Gastrocnemius medialis (tissue), 4 donors: ENCODE results near the gene CDKN2D. TPM values are rescaled to one million over a fixed set of nuclear protein-coding genes. Genes with fewer than 3 reads are reported as not detected.

Source experiments
- ATAC-seq, 2 donors: fragments of 150-250 bp; one replicate each; pipeline ENCODE4 v1.9.1; 2016
- DNase-seq, 2 donors: peaks; one replicate each; pipeline ENCODE4 v3.0.0-alpha.2; 2019
- H3K27ac ChIP-seq, 4 donors: fragments of 200-600 bp; sonication (generic); 1 replicate in 1 of 4; 2 replicates in 3 of 4; pipeline ENCODE4 v1.5.1; 2016 to 2018; ENCODE audit warnings: mild to moderate bottlenecking in 2 of 4, moderate library complexity in 1 of 4
- H3K27me3 ChIP-seq, 3 donors: fragments of 200-600 bp; sonication (generic) in 2 of 3; 1 replicate in 1 of 3; 2 replicates in 2 of 3; pipeline versions ENCODE4 v1.5.1 to v1.6.0; 2016 to 2019; ENCODE audit warnings: mild to moderate bottlenecking in 1 of 3, moderate library complexity in 1 of 3
- H3K36me3 ChIP-seq, 2 donors: fragments of 200-600 bp; sonication (generic) in 1 of 2; one replicate each; pipeline ENCODE4 v1.5.1; 2017 to 2018
- H3K4me1 ChIP-seq, 2 donors: fragments of 200-600 bp; sonication (generic) in 1 of 2; one replicate each; pipeline ENCODE4 v1.5.1; 2016 to 2017; ENCODE audit warnings: mild to moderate bottlenecking in 2 of 2
- H3K4me3 ChIP-seq, 4 donors: fragments of 200-600 bp; sonication (generic) in 3 of 4; 1 replicate in 1 of 4; 2 replicates in 3 of 4; pipeline ENCODE4 v1.5.1; 2016 to 2019; ENCODE audit warnings: mild to moderate bottlenecking in 2 of 4
- H3K9me3 ChIP-seq, 3 donors: fragments of 200-600 bp; sonication (generic) in 2 of 3; 1 replicate in 1 of 3; 2 replicates in 2 of 3; pipeline ENCODE4 v1.5.1; 2016 to 2019
- POLR2A ChIP-seq, 2 donors: fragments of 450-650 bp; IDR thresholded peaks; one replicate each; pipeline ENCODE4 v1.6.1; 2017; ENCODE audit warnings: antibody characterized with exemption in 2 of 2, mild to moderate bottlenecking in 2 of 2, moderate library complexity in 2 of 2
- in situ Hi-C, 4 donors: fragments of 200-750 bp; cut with MboI; loops; one replicate each; pipeline versions ENCODE4 v1.15.0 to v1.8.0; 2017; ENCODE audit warnings: low sequenced_read_pairs in 4 of 4
- intact Hi-C: fragments of 100-400 bp; cut with DNase I; formaldehyde crosslinking; loops from one replicate; pipeline ENCODE4 v1.15.1; 2023; ENCODE audit warnings: low total_unique reads
- total RNA-seq, 4 donors: library from RNA; depleted of rRNA; stranded (reverse); fragments of >200 nt; gene quantifications; one replicate each; pipeline versions ENCODE4 v1.1.0 to v1.2.3, GENCODE V29; 2016
- TF ChIP-seq, protein P1 (sequence below), 5 experiments: fragments of 450-650 bp in 3 of 5; fragments of 200-600 bp in 2 of 5; sonication (generic) in 2 of 5; IDR thresholded peaks in 4 of 5; conservative IDR thresholded peaks in 1 of 5; 1 replicate in 4 of 5; 2 replicates in 1 of 5; pipeline ENCODE4 v1.5.1; 2016 to 2019; ENCODE audit warnings: antibody characterized with exemption in 5 of 5, mild to moderate bottlenecking in 3 of 5, moderate library complexity in 3 of 5

The CDKN2D gene
- total RNA-seq, 4 donors from 2014 or later = 7.3 to 18.1 (median 13.4) TPM

DNA sequence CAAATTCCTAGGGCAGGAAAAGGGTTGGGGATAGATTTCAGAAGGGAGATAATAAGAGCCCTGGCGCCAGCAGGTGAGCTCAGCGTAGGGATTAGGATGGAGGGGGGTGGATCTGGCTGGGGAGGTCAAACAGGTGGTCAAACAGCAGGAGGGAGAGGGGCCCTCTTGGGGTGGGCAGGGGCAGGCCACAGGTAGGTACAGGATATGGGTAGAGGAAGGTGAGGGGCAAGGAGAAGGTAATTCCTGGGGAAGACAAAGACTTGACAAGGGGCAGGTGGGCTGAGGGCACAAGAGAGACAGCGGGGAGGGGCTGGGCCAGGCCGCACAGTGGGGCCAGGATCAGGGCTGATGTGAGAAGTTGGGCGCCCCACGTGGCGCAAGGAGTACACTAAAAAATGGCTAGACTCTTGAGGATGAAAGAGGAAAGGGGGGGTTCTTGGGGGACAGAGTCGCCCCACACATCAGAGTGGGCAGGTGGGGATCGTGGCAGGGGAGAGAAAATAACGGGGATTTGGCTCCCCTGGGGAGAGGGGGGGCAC lies 3.7 kb downstream of the CDKN2D start:
- Histone ChIP-seq H3K4me1 (peaks cover 34 to 35% of the 10 kb centered on the region in 2 donors), H3K4me3 (peak overlapping the region; percentile 68 to 94 (median 86)), H3K9me3 (no peaks in the 10 kb centered on the region), H3K36me3 (peaks cover 0 to 10% of the 10 kb centered on the region in 2 donors), H3K27me3 (no peaks in the 10 kb centered on the region), H3K27ac (peak overlapping the region; percentile 84 to 92 (median 92))
- DNase-seq = no peak
- intact Hi-C loops = loop anchor here (5.0 to 10.0 kb wide), 3 partner anchors 87 to 307 kb away; partner anchors contain the start of genes CARM1, ILF3 and TMED1
- TF ChIP-seq, protein P1, sequence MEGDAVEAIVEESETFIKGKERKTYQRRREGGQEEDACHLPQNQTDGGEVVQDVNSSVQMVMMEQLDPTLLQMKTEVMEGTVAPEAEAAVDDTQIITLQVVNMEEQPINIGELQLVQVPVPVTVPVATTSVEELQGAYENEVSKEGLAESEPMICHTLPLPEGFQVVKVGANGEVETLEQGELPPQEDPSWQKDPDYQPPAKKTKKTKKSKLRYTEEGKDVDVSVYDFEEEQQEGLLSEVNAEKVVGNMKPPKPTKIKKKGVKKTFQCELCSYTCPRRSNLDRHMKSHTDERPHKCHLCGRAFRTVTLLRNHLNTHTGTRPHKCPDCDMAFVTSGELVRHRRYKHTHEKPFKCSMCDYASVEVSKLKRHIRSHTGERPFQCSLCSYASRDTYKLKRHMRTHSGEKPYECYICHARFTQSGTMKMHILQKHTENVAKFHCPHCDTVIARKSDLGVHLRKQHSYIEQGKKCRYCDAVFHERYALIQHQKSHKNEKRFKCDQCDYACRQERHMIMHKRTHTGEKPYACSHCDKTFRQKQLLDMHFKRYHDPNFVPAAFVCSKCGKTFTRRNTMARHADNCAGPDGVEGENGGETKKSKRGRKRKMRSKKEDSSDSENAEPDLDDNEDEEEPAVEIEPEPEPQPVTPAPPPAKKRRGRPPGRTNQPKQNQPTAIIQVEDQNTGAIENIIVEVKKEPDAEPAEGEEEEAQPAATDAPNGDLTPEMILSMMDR (IDR thresholded peaks at IDR 0.05 in 4 of 5, conservative IDR thresholded peaks at IDR 0.05 in 1 of 5) = no peak
- no peak for TF ChIP-seq POLR2A (IDR thresholded peaks at IDR 0.05)
- in situ Hi-C loops = loop anchor here in 2 of 4 donors (10.0 to 25.0 kb wide), 2 partner anchors 60 to 153 kb away; partner anchors contain the start of genes CDC37 (in 1 of the 2), KEAP1 (in 1 of the 2) and PDE4A (in 1 of the 2)
- ATAC-seq = no peak

DNA sequence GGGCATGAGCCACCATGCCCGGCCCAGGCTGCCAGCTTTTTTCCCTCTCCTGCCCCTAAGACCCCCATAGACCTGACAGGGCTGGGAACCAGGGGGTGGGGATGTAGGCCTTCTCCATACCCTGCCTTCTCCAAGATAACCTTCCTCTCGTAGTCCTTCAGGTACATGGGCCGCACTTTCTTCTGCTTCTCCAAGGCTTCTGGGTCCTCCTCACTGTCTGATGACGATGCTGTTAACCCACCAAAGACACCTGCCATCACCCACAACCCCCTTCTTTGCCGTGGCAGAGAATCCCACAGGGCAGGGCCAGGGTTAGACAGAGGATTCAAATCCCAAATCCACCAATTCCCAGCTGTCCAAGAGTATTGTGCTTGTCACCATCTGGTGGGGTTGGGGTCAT lies 6.2 kb downstream of the CDKN2D start:
- peaks cover 0 to 34% of the 10 kb centered on the region in 2 donors for H3K36me3 ChIP-seq
- in situ Hi-C loops = loop anchor here in 2 of 4 donors (10.0 to 25.0 kb wide), 2 partner anchors 58 to 150 kb away; partner anchors contain the start of genes CDC37 (in 1 of the 2), KEAP1 (in 1 of the 2) and PDE4A (in 1 of the 2)

DNA sequence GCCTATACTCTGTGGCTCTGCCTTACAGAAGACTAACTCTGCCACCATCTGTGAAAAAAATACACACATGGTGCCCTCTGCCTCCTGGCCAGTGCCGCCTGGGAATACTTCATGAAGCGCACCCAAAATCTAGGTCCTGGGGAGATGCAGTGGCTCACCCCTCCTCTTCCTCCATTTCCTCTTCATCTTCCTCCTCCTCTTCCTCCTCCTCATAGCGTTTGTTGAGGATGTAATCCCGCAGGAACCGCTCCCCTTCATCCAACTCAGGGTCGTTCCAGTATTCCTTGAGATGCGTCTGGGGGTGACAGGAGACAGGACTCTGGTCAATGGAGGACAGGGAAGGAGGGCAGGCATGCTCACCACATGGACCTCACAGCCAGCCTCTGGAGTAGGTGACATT lies 8.6 kb downstream of the CDKN2D start:
- Histone ChIP-seq H3K4me1 (peaks cover 4 to 7% of the 10 kb centered on the region in 2 donors), H3K9me3 (no peaks in the 10 kb centered on the region), H3K4me3 (no peak overlapping the region), H3K27ac (no peak overlapping the region), H3K27me3 (no peaks in the 10 kb centered on the region), H3K36me3 (peaks cover 0 to 51% of the 10 kb centered on the region in 2 donors)
- in situ Hi-C loops = loop anchor here in 2 of 4 donors (10.0 to 25.0 kb wide), 2 partner anchors 55 to 148 kb away; partner anchors contain the start of genes CDC37 (in 1 of the 2), KEAP1 (in 1 of the 2) and PDE4A (in 1 of the 2)
- DNase-seq = no peak
- TF ChIP-seq, protein P1 (IDR thresholded peaks at IDR 0.05 in 4 of 5, conservative IDR thresholded peaks at IDR 0.05 in 1 of 5) = no peak
- TF ChIP-seq POLR2A (IDR thresholded peaks at IDR 0.05) = no peak
- intact Hi-C loops = loop anchor here (10.0 kb wide), 1 partner anchor 275 kb away; the partner anchor contains the start of gene TMED1
- ATAC-seq = no peak

More for the DNA sequence above, 6.2 kb downstream of the CDKN2D start:
- no peaks in the 10 kb centered on the region for H3K9me3 ChIP-seq
- no peak for ATAC-seq
- TF ChIP-seq POLR2A (IDR thresholded peaks at IDR 0.05) = no peak
- TF ChIP-seq, protein P1 (IDR thresholded peaks at IDR 0.05 in 4 of 5, conservative IDR thresholded peaks at IDR 0.05 in 1 of 5) = no peak
- intact Hi-C loops = loop anchor here (10.0 kb wide), 1 partner anchor 272 kb away; the partner anchor contains the start of gene TMED1
- H3K4me3 ChIP-seq = no peak overlapping the region
- DNase-seq = no peak
- peaks cover 19 to 20% of the 10 kb centered on the region in 2 donors for H3K4me1 ChIP-seq
- no peaks in the 10 kb centered on the region for H3K27me3 ChIP-seq
- H3K27ac ChIP-seq = no peak overlapping the region

DNA sequence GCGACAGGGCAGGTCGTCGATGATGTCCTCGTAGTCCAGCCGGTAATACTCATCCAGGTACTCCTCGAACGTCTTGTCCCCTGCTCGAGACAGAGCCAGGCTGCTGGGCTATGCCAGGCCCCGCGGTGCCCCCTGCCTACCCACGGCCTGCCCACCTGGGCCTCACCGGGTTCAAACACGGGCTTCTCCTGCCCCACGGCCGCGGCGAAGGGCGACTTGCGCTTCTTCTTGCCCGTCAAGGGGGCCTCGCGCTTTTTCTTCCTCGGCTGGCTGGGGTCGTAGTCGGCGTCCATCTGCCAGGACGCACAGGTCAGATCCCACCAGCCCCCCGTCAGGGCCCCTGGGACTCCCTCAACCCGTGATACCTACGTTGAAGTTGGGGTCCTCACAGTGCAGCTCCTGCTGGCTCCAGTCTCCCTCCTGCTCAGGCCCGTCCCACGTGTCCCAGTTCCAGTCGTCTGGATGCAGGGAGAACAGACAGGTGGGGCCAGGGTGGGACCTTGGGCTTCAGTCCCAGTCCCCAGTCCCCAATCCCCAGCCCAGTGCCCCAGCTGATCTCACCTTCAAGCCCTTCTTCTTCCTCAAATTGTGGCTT lies 11.1 kb downstream of the CDKN2D start:
- in situ Hi-C loops (loop anchor here in 1 of 4 donors (25.0 kb wide), 1 partner anchor 145 kb away; the partner anchor contains the start of genes CDC37 and PDE4A), intact Hi-C loops (no loop called here)
- Histone ChIP-seq H3K27ac (no peak overlapping the region), H3K9me3 (no peaks in the 10 kb centered on the region), H3K27me3 (no peaks in the 10 kb centered on the region), H3K4me3 (no peak overlapping the region), H3K36me3 (peaks cover 0 to 69% of the 10 kb centered on the region in 2 donors), H3K4me1 (no peaks in the 10 kb centered on the region)
- ATAC-seq (no peak), DNase-seq (no peak)
- TF ChIP-seq, protein P1 (IDR thresholded peaks at IDR 0.05 in 4 of 5, conservative IDR thresholded peaks at IDR 0.05 in 1 of 5) = no peak
- no peak for TF ChIP-seq POLR2A (IDR thresholded peaks at IDR 0.05)
